ENCODE data around the gene THRSP. TPM values are rescaled to one million over a fixed set of nuclear protein-coding genes. Genes with fewer than 3 reads are reported as not detected.
"Not testable (repeated sequence)": the region's sequence is repeated elsewhere in the genome, so short reads cannot be mapped to it uniquely, and the experiment has no call there.

Gene THRSP
- 0.63 TPM in 1 of 2 replicates, not detected in the other for total RNA-seq (2014; rRNA removed; shearing (Covaris generic); ENCODE audit: low replicate concordance)

- H3K27me3 ChIP-seq: no peaks in the 10 kb centered on the region
- peaks cover 12% of the 10 kb centered on the region for H3K36me3 ChIP-seq
- DNase-seq: peak; percentile 11
- H3K4me3 ChIP-seq: no peak within 1 kb of the TSS
- H3K9me3 ChIP-seq: no peaks in the 10 kb centered on the region
Measured at GRCh38 chr11:78063440-78064181, at the start of gene THRSP. Gene THRSP, plus strand, starts transcription at chr11:78063861. Its CDS starts 21 bp downstream, at chr11:78063882.

GRCh38 chr11:78014937-78015520 is 48.6 kb upstream of the THRSP start:
- H3K9me3 ChIP-seq, DNase-seq, H3K4me3 ChIP-seq, H3K36me3 ChIP-seq, H3K27me3 ChIP-seq: not testable (repeated sequence)

- Histone ChIP-seq H3K27me3 (no peaks in the 10 kb centered on the region), H3K36me3 (no peaks in the 10 kb centered on the region), H3K4me3 (no peak overlapping the region), H3K9me3 (no peaks in the 10 kb centered on the region)
- no peak for DNase-seq
Measured at GRCh38 chr11:78015878-78016277, 47.8 kb upstream of the THRSP start.

GRCh38 chr11:78019808-78020207 is 43.9 kb upstream of the THRSP start:
- H3K27me3 ChIP-seq: no peaks in the 10 kb centered on the region
- H3K36me3 ChIP-seq: no peaks in the 10 kb centered on the region
- H3K9me3 ChIP-seq: no peaks in the 10 kb centered on the region
- no peak overlapping the region for H3K4me3 ChIP-seq
- DNase-seq: no peak

GRCh38 chr11:78020246-78020645 is 43.4 kb upstream of the THRSP start:
- no peaks in the 10 kb centered on the region for H3K36me3 ChIP-seq
- DNase-seq: no peak
- no peaks in the 10 kb centered on the region for H3K9me3 ChIP-seq
- H3K27me3 ChIP-seq: no peaks in the 10 kb centered on the region
- no peak overlapping the region for H3K4me3 ChIP-seq

GRCh38 chr11:78021611-78022010 is 42.0 kb upstream of the THRSP start:
- DNase-seq: no peak
- no peaks in the 10 kb centered on the region for H3K36me3 ChIP-seq
- no peaks in the 10 kb centered on the region for H3K27me3 ChIP-seq
- no peaks in the 10 kb centered on the region for H3K9me3 ChIP-seq
- no peak overlapping the region for H3K4me3 ChIP-seq

- peak; percentile 67 for DNase-seq
- no peaks in the 10 kb centered on the region for H3K27me3 ChIP-seq
- peak within 1 kb of the TSS; percentile 61 for H3K4me3 ChIP-seq
- H3K9me3 ChIP-seq: no peaks in the 10 kb centered on the region
- H3K36me3 ChIP-seq: no peaks in the 10 kb centered on the region
Measured at GRCh38 chr11:78022397-78023396, 41.0 kb upstream of the THRSP start, which contains the start of gene KCTD14. Gene KCTD14, minus strand, starts transcription at chr11:78023276. Its CDS starts 27 bp downstream, at chr11:78023249.

- H3K4me3 ChIP-seq: peak overlapping the region; percentile 61
- H3K9me3 ChIP-seq: no peaks in the 10 kb centered on the region
- no peak for DNase-seq
- no peaks in the 10 kb centered on the region for H3K27me3 ChIP-seq
- H3K36me3 ChIP-seq: no peaks in the 10 kb centered on the region
Measured at GRCh38 chr11:78023426-78023825, 40.2 kb upstream of the THRSP start.

- no peak for DNase-seq
- Histone ChIP-seq H3K4me3 (no peak overlapping the region), H3K36me3 (no peaks in the 10 kb centered on the region), H3K27me3 (no peaks in the 10 kb centered on the region), H3K9me3 (no peaks in the 10 kb centered on the region)
Measured at GRCh38 chr11:78025378-78025777, 38.3 kb upstream of the THRSP start.

- no peak for DNase-seq
- no peaks in the 10 kb centered on the region for H3K36me3 ChIP-seq
- H3K4me3 ChIP-seq: no peak overlapping the region
- H3K9me3 ChIP-seq: no peaks in the 10 kb centered on the region
- no peaks in the 10 kb centered on the region for H3K27me3 ChIP-seq
Measured at GRCh38 chr11:78027759-78028158, 35.9 kb upstream of the THRSP start.

GRCh38 chr11:78028423-78028822 is 35.2 kb upstream of the THRSP start:
- not testable (repeated sequence) for H3K9me3 ChIP-seq, H3K27me3 ChIP-seq, H3K4me3 ChIP-seq, DNase-seq, H3K36me3 ChIP-seq

GRCh38 chr11:78030429-78031325 is 33.0 kb upstream of the THRSP start:
- H3K4me3 ChIP-seq: no peak overlapping the region
- no peaks in the 10 kb centered on the region for H3K36me3 ChIP-seq
- H3K27me3 ChIP-seq: no peaks in the 10 kb centered on the region
- peak; percentile 87 for DNase-seq
- H3K9me3 ChIP-seq: no peaks in the 10 kb centered on the region

GRCh38 chr11:78031629-78032028 is 32.0 kb upstream of the THRSP start:
- no peaks in the 10 kb centered on the region for H3K36me3 ChIP-seq
- no peak for DNase-seq
- no peaks in the 10 kb centered on the region for H3K9me3 ChIP-seq
- H3K4me3 ChIP-seq: no peak overlapping the region
- H3K27me3 ChIP-seq: no peaks in the 10 kb centered on the region

GRCh38 chr11:78032090-78032489 is 31.6 kb upstream of the THRSP start:
- no peaks in the 10 kb centered on the region for H3K27me3 ChIP-seq
- H3K9me3 ChIP-seq: no peaks in the 10 kb centered on the region
- H3K4me3 ChIP-seq: no peak overlapping the region
- no peak for DNase-seq
- no peaks in the 10 kb centered on the region for H3K36me3 ChIP-seq

GRCh38 chr11:78033040-78033439 is 30.6 kb upstream of the THRSP start:
- no peak for DNase-seq
- no peaks in the 10 kb centered on the region for H3K27me3 ChIP-seq
- H3K4me3 ChIP-seq: no peak overlapping the region
- no peaks in the 10 kb centered on the region for H3K9me3 ChIP-seq
- no peaks in the 10 kb centered on the region for H3K36me3 ChIP-seq

GRCh38 chr11:78034623-78035022 is 29.0 kb upstream of the THRSP start:
- Histone ChIP-seq H3K9me3 (no peaks in the 10 kb centered on the region), H3K4me3 (no peak overlapping the region), H3K36me3 (no peaks in the 10 kb centered on the region), H3K27me3 (no peaks in the 10 kb centered on the region)
- DNase-seq: no peak

All from MG63 (cell line).